Gastrocnemius medialis (tissue), 4 donors: ENCODE results near the gene ENC1.

ENCODE experiments used
- CTCF ChIP-seq, 5 experiments: fragments of 450-650 bp in 3 of 5; fragments of 200-600 bp in 2 of 5; sonication (generic) in 2 of 5; IDR thresholded peaks in 4 of 5; conservative IDR thresholded peaks in 1 of 5; 1 replicate in 4 of 5; 2 replicates in 1 of 5; pipeline ENCODE4 v1.5.1; 2016 to 2019; ENCODE audit warnings: antibody characterized with exemption in 5 of 5, mild to moderate bottlenecking in 3 of 5, moderate library complexity in 3 of 5
- POLR2A ChIP-seq, 2 donors: fragments of 450-650 bp; IDR thresholded peaks; one replicate each; pipeline ENCODE4 v1.6.1; 2017; ENCODE audit warnings: antibody characterized with exemption in 2 of 2, mild to moderate bottlenecking in 2 of 2, moderate library complexity in 2 of 2

GRCh38 chr5:74638970-74639806 is 1.3 kb downstream of the ENC1 start:
- no peak for TF ChIP-seq CTCF (IDR thresholded peaks at IDR 0.05 in 4 of 5, conservative IDR thresholded peaks at IDR 0.05 in 1 of 5)
- TF ChIP-seq POLR2A (IDR thresholded peaks at IDR 0.05) = no peak
